Measurements from ENCODE around the gene HDGF. TPM values are rescaled to one million over a fixed set of nuclear protein-coding genes. Genes with fewer than 3 reads are reported as not detected.

HDGF gene
- total and polyA plus RNA-seq, 9 of the 15 experiments (the other 6 are each of a cell fraction or from before 2014, with no cell fraction given): 38.8 to 601 (median 400) TPM

- CTCF ChIA-PET (ENCODE audit: low intra/inter-chr PET ratio): no interaction called here
- WGBS (ENCODE audit: insufficient coverage, low coverage, missing lambda C conversion rate): 51% methylated on average over 4 of the region's 4 CpGs
These were observed 42.4 kb downstream of the HDGF start for GRCh38 chr1:156709031-156709430.

More at GRCh38 chr1:156709031-156709430, 42.4 kb downstream of the HDGF start:
- intact Hi-C loops (cut with micrococcal nuclease): no loop called here
- DNase-seq (ENCODE audit: extremely low read depth in 1 of 4, low spot score in 3 of 4) (no peak), FAIRE-seq (no peak), ATAC-seq (no peak)
- H3K9me3 ChIP-seq (replicated peaks; ENCODE audit: control insufficient read depth, insufficient read depth, low read depth, low read length): no peaks in the 10 kb centered on the region
- H2AFZ ChIP-seq (ENCODE audit: low read depth, low read length): no peak overlapping the region
- H3K79me2 ChIP-seq (ENCODE audit: control insufficient read depth, insufficient read depth, low read length): no peaks in the 10 kb centered on the region
- no peak overlapping the region for H3K27ac ChIP-seq (ENCODE audit: extremely low read depth, low read depth, low read length)
- H3K4me3 ChIP-seq: no peak overlapping the region
- in situ Hi-C loops (cut with MboI): no loop called here
- H3K36me3 ChIP-seq (ENCODE audit: control insufficient read depth, insufficient read depth, low read length): no peaks in the 10 kb centered on the region
- TF ChIP-seq CEBPZ (IDR thresholded peaks at IDR 0.05; ENCODE audit: borderline replicate concordance, low read depth, low read length) (no peak), VEZF1 (CRISPR knock-in tag; IDR thresholded peaks at IDR 0.05) (no peak), PRPF4 (IDR thresholded peaks at IDR 0.05; ENCODE audit: insufficient read depth, low read depth, low read length, poor library complexity, severe bottlenecking) (no peak), CGGBP1 (CRISPR knock-in tag; IDR thresholded peaks at IDR 0.05) (no peak), HNRNPH1 (optimal IDR thresholded peaks at IDR 0.05; ENCODE audit: low read depth, low read length) (no peak), CC2D1A (IDR thresholded peaks at IDR 0.05) (no peak), NCOA2 (IDR thresholded peaks at IDR 0.05; ENCODE audit: partially characterized antibody in 2 of 2) (no peak), RB1 (IDR thresholded peaks at IDR 0.05; ENCODE audit: low read depth) (no peak)
- H4K20me1 ChIP-seq (replicated peaks; ENCODE audit: control insufficient read depth, insufficient read depth, low read length): no peaks in the 10 kb centered on the region
- H3K4me1 ChIP-seq (replicated peaks in 1 of 2; ENCODE audit: control insufficient read depth in 2 of 2, insufficient read depth in 2 of 2, low read length in 2 of 2): peaks cover 7 to 22% of the 10 kb centered on the region in 2 experiments; a peak in 4 of 5 replicates
- H3K9ac ChIP-seq (ENCODE audit: insufficient read depth in 1 of 2, low read depth in 2 of 2, low read length in 2 of 2): no peak overlapping the region
- no peak overlapping the region for H3K4me2 ChIP-seq (ENCODE audit: insufficient read depth, low read length)
- no peaks in the 10 kb centered on the region for H3K27me3 ChIP-seq (ENCODE audit: control insufficient read depth in 2 of 2, insufficient read depth in 2 of 2, low read length in 2 of 2)
- POLR2A ChIA-PET: interaction anchor here (1.2 kb wide), 1 partner anchor 19 kb away, joined by 4 read pairs; no protein-coding TSS in a partner anchor
- BruUV-seq (replicated peaks): no TSS peak
- H3K9me1 ChIP-seq (ENCODE audit: control insufficient read depth, insufficient read depth, low read length): no peaks in the 10 kb centered on the region

All from K562 (cell line).